ENCODE results near the gene TSFM. TPM values are rescaled to one million over a fixed set of nuclear protein-coding genes. Genes with fewer than 3 reads are reported as not detected.

TSFM gene
- total and polyA plus RNA-seq, 9 of the 15 experiments (the other 6 are each of a cell fraction or from before 2014, with no cell fraction given): 44.6 to 198 (median 60.2) TPM

DNA sequence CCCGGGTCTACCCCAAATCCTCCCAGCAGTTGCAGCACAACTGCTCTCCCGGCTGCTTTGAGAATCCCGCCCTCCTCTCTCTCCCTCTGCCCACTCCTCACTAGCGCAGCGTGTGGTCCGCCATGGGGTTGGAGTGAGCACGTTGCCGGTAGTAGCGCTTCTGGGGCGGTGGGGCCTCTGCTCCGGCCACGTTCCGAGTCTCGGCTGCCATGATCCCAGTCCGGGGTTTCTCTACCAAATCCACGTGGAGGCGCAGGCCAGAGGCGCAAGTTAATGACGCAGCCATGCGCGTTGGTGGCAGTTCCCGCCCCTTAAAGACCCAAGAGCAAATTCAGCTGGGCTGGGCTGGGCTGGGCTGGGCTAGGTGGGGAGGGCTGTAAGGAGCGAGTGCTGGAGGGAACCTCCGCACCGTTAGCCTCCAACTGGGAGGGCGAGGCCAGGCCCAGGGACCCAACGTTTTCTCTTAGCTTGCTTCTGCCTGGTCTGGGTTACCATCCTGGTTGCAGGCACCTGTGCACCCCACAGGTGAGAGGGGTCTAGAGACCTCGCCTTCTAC, 10.6 kb upstream of the TSFM start, which contains the start of gene METTL1 (continued):
- TF ChIP-seq, protein P1, sequence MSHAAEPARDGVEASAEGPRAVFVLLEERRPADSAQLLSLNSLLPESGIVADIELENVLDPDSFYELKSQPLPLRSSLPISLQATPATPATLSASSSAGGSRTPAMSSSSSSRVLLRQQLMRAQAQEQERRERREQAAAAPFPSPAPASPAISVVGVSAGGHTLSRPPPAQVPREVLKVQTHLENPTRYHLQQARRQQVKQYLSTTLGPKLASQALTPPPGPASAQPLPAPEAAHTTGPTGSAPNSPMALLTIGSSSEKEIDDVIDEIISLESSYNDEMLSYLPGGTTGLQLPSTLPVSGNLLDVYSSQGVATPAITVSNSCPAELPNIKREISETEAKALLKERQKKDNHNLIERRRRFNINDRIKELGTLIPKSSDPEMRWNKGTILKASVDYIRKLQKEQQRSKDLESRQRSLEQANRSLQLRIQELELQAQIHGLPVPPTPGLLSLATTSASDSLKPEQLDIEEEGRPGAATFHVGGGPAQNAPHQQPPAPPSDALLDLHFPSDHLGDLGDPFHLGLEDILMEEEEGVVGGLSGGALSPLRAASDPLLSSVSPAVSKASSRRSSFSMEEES (CRISPR knock-in tag; IDR thresholded peaks at IDR 0.05): no peak
- TF ChIP-seq, protein P2, sequence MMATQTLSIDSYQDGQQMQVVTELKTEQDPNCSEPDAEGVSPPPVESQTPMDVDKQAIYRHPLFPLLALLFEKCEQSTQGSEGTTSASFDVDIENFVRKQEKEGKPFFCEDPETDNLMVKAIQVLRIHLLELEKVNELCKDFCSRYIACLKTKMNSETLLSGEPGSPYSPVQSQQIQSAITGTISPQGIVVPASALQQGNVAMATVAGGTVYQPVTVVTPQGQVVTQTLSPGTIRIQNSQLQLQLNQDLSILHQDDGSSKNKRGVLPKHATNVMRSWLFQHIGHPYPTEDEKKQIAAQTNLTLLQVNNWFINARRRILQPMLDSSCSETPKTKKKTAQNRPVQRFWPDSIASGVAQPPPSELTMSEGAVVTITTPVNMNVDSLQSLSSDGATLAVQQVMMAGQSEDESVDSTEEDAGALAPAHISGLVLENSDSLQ (IDR thresholded peaks at IDR 0.05): 0 out of 2 replicates have a peak, but pooled peaks have one; percentile 4
- no peak for TF ChIP-seq NFYB (IDR thresholded peaks at IDR 0.05; ENCODE audit: extremely low read depth, insufficient read length)
- TF ChIP-seq HOXB6 (CRISPR knock-in tag; IDR thresholded peaks at IDR 0.05; ENCODE audit: borderline replicate concordance): no peak
- TF ChIP-seq, protein P3, sequence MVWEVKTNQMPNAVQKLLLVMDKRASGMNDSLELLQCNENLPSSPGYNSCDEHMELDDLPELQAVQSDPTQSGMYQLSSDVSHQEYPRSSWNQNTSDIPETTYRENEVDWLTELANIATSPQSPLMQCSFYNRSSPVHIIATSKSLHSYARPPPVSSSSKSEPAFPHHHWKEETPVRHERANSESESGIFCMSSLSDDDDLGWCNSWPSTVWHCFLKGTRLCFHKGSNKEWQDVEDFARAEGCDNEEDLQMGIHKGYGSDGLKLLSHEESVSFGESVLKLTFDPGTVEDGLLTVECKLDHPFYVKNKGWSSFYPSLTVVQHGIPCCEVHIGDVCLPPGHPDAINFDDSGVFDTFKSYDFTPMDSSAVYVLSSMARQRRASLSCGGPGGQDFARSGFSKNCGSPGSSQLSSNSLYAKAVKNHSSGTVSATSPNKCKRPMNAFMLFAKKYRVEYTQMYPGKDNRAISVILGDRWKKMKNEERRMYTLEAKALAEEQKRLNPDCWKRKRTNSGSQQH (CRISPR knock-in tag; IDR thresholded peaks at IDR 0.05): 0 out of 2 replicates have a peak, but pooled peaks have one; percentile 55
- TF ChIP-seq MEF2A (IDR thresholded peaks at IDR 0.05; ENCODE audit: control insufficient read depth, low read depth, low read length): no peak
- TF ChIP-seq, protein P4, sequence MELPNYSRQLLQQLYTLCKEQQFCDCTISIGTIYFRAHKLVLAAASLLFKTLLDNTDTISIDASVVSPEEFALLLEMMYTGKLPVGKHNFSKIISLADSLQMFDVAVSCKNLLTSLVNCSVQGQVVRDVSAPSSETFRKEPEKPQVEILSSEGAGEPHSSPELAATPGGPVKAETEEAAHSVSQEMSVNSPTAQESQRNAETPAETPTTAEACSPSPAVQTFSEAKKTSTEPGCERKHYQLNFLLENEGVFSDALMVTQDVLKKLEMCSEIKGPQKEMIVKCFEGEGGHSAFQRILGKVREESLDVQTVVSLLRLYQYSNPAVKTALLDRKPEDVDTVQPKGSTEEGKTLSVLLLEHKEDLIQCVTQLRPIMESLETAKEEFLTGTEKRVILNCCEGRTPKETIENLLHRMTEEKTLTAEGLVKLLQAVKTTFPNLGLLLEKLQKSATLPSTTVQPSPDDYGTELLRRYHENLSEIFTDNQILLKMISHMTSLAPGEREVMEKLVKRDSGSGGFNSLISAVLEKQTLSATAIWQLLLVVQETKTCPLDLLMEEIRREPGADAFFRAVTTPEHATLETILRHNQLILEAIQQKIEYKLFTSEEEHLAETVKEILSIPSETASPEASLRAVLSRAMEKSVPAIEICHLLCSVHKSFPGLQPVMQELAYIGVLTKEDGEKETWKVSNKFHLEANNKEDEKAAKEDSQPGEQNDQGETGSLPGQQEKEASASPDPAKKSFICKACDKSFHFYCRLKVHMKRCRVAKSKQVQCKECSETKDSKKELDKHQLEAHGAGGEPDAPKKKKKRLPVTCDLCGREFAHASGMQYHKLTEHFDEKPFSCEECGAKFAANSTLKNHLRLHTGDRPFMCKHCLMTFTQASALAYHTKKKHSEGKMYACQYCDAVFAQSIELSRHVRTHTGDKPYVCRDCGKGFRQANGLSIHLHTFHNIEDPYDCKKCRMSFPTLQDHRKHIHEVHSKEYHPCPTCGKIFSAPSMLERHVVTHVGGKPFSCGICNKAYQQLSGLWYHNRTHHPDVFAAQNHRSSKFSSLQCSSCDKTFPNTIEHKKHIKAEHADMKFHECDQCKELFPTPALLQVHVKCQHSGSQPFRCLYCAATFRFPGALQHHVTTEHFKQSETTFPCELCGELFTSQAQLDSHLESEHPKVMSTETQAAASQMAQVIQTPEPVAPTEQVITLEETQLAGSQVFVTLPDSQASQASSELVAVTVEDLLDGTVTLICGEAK (IDR thresholded peaks at IDR 0.05): peak; percentile 51; the same call in 1 of the 2 replicates
- TF ChIP-seq, protein P4 (CRISPR knock-in tag; IDR thresholded peaks at IDR 0.05): no peak
- TF ChIP-seq NR3C1 (CRISPR knock-in tag; IDR thresholded peaks at IDR 0.05): no peak
- TF ChIP-seq, protein P5, sequence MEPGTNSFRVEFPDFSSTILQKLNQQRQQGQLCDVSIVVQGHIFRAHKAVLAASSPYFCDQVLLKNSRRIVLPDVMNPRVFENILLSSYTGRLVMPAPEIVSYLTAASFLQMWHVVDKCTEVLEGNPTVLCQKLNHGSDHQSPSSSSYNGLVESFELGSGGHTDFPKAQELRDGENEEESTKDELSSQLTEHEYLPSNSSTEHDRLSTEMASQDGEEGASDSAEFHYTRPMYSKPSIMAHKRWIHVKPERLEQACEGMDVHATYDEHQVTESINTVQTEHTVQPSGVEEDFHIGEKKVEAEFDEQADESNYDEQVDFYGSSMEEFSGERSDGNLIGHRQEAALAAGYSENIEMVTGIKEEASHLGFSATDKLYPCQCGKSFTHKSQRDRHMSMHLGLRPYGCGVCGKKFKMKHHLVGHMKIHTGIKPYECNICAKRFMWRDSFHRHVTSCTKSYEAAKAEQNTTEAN (CRISPR knock-in tag; IDR thresholded peaks at IDR 0.05): no peak

All from K562 (cell line).